HL-60 (cell line): ENCODE data around the gene NPC1.

Experiments used
- DNase-seq, 2 experiments: peaks; one replicate each; pipeline ENCODE4 v3.0.0-alpha.2; 2010 to 2020; ENCODE audit warnings: low read depth in 1 of 2, low spot score in 1 of 2
- H3K27ac ChIP-seq: fragments of 250-450 bp; sonication (Bioruptor Pico); replicated peaks from 2 replicates; pipeline ENCODE4 v1.5.1; 2020; ENCODE audit warnings: mild to moderate bottlenecking, moderate library complexity
- H3K27me3 ChIP-seq: fragments of 250-450 bp; sonication (Bioruptor Pico); 2 replicates; pipeline ENCODE4 v1.5.1; 2021; ENCODE audit warnings: mild to moderate bottlenecking, moderate library complexity; ENCODE audit not compliant: insufficient read depth, poor library complexity, severe bottlenecking
- H3K4me3 ChIP-seq: replicated peaks from 2 replicates; pipeline ENCODE4 v1.5.1; 2011; ENCODE audit warnings: mild to moderate bottlenecking, control low read depth, low read length; ENCODE audit not compliant: insufficient read depth
- CTCF ChIP-seq: IDR thresholded peaks from one replicate; pipeline ENCODE4 v1.5.1; 2011; ENCODE audit warnings: low read length, control low read depth, inconsistent platforms; ENCODE audit not compliant: insufficient read depth
- GABPA ChIP-seq: IDR thresholded peaks from 2 replicates; pipeline ENCODE4 v1.6.1; 2012; ENCODE audit warnings: low read depth
- POLR2AphosphoS5 ChIP-seq: IDR thresholded peaks from 2 replicates; pipeline ENCODE4 v1.6.1; 2012; ENCODE audit warnings: low read depth
- REST ChIP-seq: IDR thresholded peaks from 2 replicates; pipeline ENCODE4 v1.6.1; 2012; ENCODE audit warnings: low read depth; ENCODE audit not compliant: insufficient replicate concordance
- SPI1 ChIP-seq: IDR thresholded peaks from 2 replicates; pipeline ENCODE4 v1.6.1; 2012; ENCODE audit warnings: low read depth, mild to moderate bottlenecking, borderline replicate concordance

NPC1 gene

GRCh38 chr18:23574611-23575308 is 11.5 kb downstream of the NPC1 start:
- no peak for DNase-seq
- Histone ChIP-seq H3K27me3 (no peaks in the 10 kb centered on the region), H3K4me3 (no peak overlapping the region), H3K27ac (no peak overlapping the region; the same call in 1 of the 2 replicates)
- peak; percentile 87 for TF ChIP-seq SPI1
- no peak for TF ChIP-seq REST

GRCh38 chr18:23573626-23574431 is 12.5 kb downstream of the NPC1 start:
- H3K4me3 ChIP-seq = no peak overlapping the region
- no peak overlapping the region for H3K27ac ChIP-seq
- TF ChIP-seq CTCF = no peak
- DNase-seq = no peak
- no peaks in the 10 kb centered on the region for H3K27me3 ChIP-seq

GRCh38 chr18:23573020-23573419 is 13.3 kb downstream of the NPC1 start:
- TF ChIP-seq POLR2AphosphoS5 (no peak), CTCF (no peak), SPI1 (no peak), GABPA (no peak), REST (no peak)
- DNase-seq = no peak
- H3K4me3 ChIP-seq = no peak overlapping the region
- no peak overlapping the region for H3K27ac ChIP-seq
- no peaks in the 10 kb centered on the region for H3K27me3 ChIP-seq

GRCh38 chr18:23572570-23572969 is 13.7 kb downstream of the NPC1 start:
- TF ChIP-seq REST (no peak), POLR2AphosphoS5 (no peak), CTCF (no peak), GABPA (no peak), SPI1 (no peak)
- DNase-seq = no peak
- Histone ChIP-seq H3K27ac (no peak overlapping the region), H3K27me3 (no peaks in the 10 kb centered on the region), H3K4me3 (no peak overlapping the region)
